Hepatocyte (in vitro differentiated cells): ENCODE results near the gene TDRD10.

Experiments used
- CTCF ChIP-seq: fragments of 200-600 bp; sonication (generic); IDR thresholded peaks from 2 replicates; pipeline ENCODE4 v1.5.1; 2016; ENCODE audit warnings: antibody characterized with exemption, mild to moderate bottlenecking; ENCODE audit not compliant: poor library complexity
- EZH2 ChIP-seq: fragments of 200-600 bp; sonication (generic); IDR thresholded peaks from 2 replicates; pipeline ENCODE4 v1.6.1; 2016; ENCODE audit warnings: antibody characterized with exemption, mild to moderate bottlenecking, borderline replicate concordance
- EZH2phosphoT487 ChIP-seq: fragments of 200-600 bp; sonication (generic); IDR thresholded peaks from one replicate; pipeline ENCODE4 v1.6.1; 2018; ENCODE audit warnings: antibody characterized with exemption, mild to moderate bottlenecking, low read depth, moderate library complexity; ENCODE audit not compliant: unreplicated experiment, severe bottlenecking

- TF ChIP-seq CTCF = no peak
- TF ChIP-seq EZH2phosphoT487 = no peak
- TF ChIP-seq EZH2 = no peak
These were observed 25.2 kb upstream of the TDRD10 start for GRCh38 chr1:154476791-154477190.
